Lung (tissue), 12 donors: ENCODE data around the gene RASAL2. TPM values are rescaled to one million over a fixed set of nuclear protein-coding genes. Genes with fewer than 3 reads are reported as not detected.

Source experiments
- ATAC-seq: fragments of 200-7000 bp; cut with Tn5 transposase; one replicate; pipeline ENCODE4 v1.9.1; 2020; ENCODE audit warnings: moderate number of reproducible peaks; ENCODE audit not compliant: insufficient read depth, low FRiP score
- DNase-seq, 3 donors: peaks; one replicate each; pipeline ENCODE4 v3.0.0-alpha.2; 2013 to 2017
- H3K27ac ChIP-seq, 2 donors: one replicate each; pipeline ENCODE4 v1.5.1; 2013; ENCODE audit warnings: mild to moderate bottlenecking in 2 of 2, moderate library complexity in 2 of 2, control low read depth in 1 of 2, inconsistent platforms in 1 of 2, low read depth in 1 of 2, low read length in 1 of 2
- H3K27me3 ChIP-seq, 3 donors: one replicate each; pipeline ENCODE4 v1.5.1; 2013; ENCODE audit warnings: low read length in 2 of 3; ENCODE audit not compliant: control insufficient read depth in 3 of 3, insufficient read depth in 3 of 3
- H3K36me3 ChIP-seq, 4 donors: one replicate each; pipeline ENCODE4 v1.5.1; 2013; ENCODE audit warnings: low read length in 4 of 4, mild to moderate bottlenecking in 1 of 4, moderate library complexity in 1 of 4; ENCODE audit not compliant: control insufficient read depth in 4 of 4, insufficient read depth in 4 of 4
- H3K4me1 ChIP-seq, 5 donors: one replicate each; pipeline ENCODE4 v1.5.1; 2013; ENCODE audit warnings: low read length in 5 of 5, mild to moderate bottlenecking in 2 of 5, moderate library complexity in 1 of 5; ENCODE audit not compliant: control insufficient read depth in 5 of 5, insufficient read depth in 5 of 5
- H3K4me3 ChIP-seq: one replicate; pipeline ENCODE4 v1.5.1; 2013; ENCODE audit warnings: mild to moderate bottlenecking, control low read depth, moderate library complexity
- H3K9ac ChIP-seq, 2 donors: one replicate each; pipeline ENCODE4 v1.5.1; 2013; ENCODE audit warnings: low read length in 2 of 2, control low read depth in 1 of 2; ENCODE audit not compliant: insufficient read depth in 1 of 2
- H3K9me3 ChIP-seq, 4 donors: one replicate each; pipeline ENCODE4 v1.5.1; 2013; ENCODE audit warnings: low read length in 3 of 4, mild to moderate bottlenecking in 1 of 4, moderate library complexity in 1 of 4; ENCODE audit not compliant: control insufficient read depth in 4 of 4, insufficient read depth in 3 of 4
- WGBS, 2 donors: extraction: QIAGEN DNeasy Blood & Tissue Kit; methylation state at CpG; one replicate each; pipeline ENCODE4 v1.1.7; 2013; 5-methylcytosine and 5-hydroxymethylcytosine counted together
- polyA plus RNA-seq, 2 donors: library from polyadenylated mRNA; stranded (reverse); fragments of 200-250 nt; gene quantifications; one replicate each; pipeline ENCODE4 v1.2.1, GENCODE V29; 2013
- total RNA-seq, 2 donors: library from RNA; depleted of rRNA in 1 of 2; stranded (reverse); fragments of >200 nt in 1 of 2; gene quantifications; one replicate each; pipeline ENCODE4 v1.2.1, GENCODE V29; 2014 to 2021
- TF ChIP-seq, protein P1 (sequence below): IDR thresholded peaks from 2 replicates; pipeline ENCODE4 v1.5.1; 2012; ENCODE audit warnings: mild to moderate bottlenecking; ENCODE audit errors: control extremely low read depth, extremely low read depth
- donor health status: control.
- donor health status: control.
- donor health status: Bipolar disorder and iron deficiency.
- donor health status: healthy.
- donor health status: DM: yes; HTN: yes; CAD: no.

Gene RASAL2
- total and polyA plus RNA-seq, 4 donors: 4.9 to 34.8 (median 15.8) TPM

DNA sequence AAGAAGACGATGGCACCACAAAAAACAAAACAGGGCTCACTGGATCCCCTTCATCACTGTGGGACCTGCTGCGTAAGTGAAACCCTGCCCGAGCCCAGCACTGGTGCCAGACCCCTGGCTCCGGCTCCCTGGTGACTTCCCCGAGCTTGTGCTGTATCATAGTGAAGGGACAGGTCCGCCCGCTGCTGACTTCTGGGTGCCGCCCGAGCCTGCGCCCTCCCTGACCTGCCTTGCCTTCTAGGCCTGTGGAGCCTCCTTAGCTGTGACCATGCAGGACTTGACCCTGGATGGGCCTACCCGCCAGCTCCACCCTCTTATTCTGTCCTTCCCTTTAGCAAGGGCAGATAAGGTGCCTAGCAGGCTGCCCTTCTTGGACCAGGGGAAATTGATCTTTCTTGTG, 426.9 kb downstream of the RASAL2 start:
- ATAC-seq (no peak), DNase-seq (no peak)
- H3K4me1 ChIP-seq: no peaks in the 10 kb centered on the region
- no peak overlapping the region for H3K27ac ChIP-seq
- no peaks in the 10 kb centered on the region for H3K27me3 ChIP-seq
- no peaks in the 10 kb centered on the region for H3K9me3 ChIP-seq
- no peaks in the 10 kb centered on the region for H3K36me3 ChIP-seq
- TF ChIP-seq, protein P1, sequence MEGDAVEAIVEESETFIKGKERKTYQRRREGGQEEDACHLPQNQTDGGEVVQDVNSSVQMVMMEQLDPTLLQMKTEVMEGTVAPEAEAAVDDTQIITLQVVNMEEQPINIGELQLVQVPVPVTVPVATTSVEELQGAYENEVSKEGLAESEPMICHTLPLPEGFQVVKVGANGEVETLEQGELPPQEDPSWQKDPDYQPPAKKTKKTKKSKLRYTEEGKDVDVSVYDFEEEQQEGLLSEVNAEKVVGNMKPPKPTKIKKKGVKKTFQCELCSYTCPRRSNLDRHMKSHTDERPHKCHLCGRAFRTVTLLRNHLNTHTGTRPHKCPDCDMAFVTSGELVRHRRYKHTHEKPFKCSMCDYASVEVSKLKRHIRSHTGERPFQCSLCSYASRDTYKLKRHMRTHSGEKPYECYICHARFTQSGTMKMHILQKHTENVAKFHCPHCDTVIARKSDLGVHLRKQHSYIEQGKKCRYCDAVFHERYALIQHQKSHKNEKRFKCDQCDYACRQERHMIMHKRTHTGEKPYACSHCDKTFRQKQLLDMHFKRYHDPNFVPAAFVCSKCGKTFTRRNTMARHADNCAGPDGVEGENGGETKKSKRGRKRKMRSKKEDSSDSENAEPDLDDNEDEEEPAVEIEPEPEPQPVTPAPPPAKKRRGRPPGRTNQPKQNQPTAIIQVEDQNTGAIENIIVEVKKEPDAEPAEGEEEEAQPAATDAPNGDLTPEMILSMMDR: no peak
- no peak overlapping the region for H3K9ac ChIP-seq
- 92 to 94% methylated on average over 11 of the region's 11 CpGs for WGBS, 2 donors
- H3K4me3 ChIP-seq: no peak overlapping the region

GRCh38 chr1:178521241-178521640, 427.3 kb downstream of the RASAL2 start:
- H3K27ac ChIP-seq: no peak overlapping the region
- H3K9me3 ChIP-seq: no peaks in the 10 kb centered on the region
- TF ChIP-seq, protein P1: no peak
- ATAC-seq (no peak), DNase-seq (no peak)
- H3K4me3 ChIP-seq: no peak overlapping the region
- no peaks in the 10 kb centered on the region for H3K36me3 ChIP-seq
- 94 to 97% methylated on average over 4 of the region's 4 CpGs for WGBS, 2 donors
- no peaks in the 10 kb centered on the region for H3K27me3 ChIP-seq
- no peak overlapping the region for H3K9ac ChIP-seq
- H3K4me1 ChIP-seq: no peaks in the 10 kb centered on the region

DNA sequence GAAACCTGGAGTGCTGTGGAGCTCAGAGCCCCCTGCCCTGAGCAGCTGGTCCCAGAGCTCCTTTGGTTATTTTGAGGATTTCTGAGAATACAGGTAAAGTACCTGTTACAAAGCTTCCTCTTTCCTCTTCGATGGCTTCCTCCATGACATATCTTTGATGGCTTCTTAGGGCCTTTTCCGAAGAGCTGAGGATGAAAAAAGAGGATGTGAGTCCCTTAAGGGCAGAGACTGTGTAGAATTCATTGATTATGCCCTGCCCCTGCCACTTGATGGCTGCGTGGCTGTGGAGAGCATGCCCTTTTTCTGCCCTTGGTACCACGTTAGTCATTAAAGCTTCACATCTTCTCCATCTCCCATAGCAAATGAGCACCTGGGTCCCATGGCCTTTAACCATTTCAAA, 433.2 kb downstream of the RASAL2 start:
- H3K9me3 ChIP-seq: no peaks in the 10 kb centered on the region
- ATAC-seq (no peak), DNase-seq (no peak)
- H3K9ac ChIP-seq: no peak overlapping the region
- H3K27me3 ChIP-seq: no peaks in the 10 kb centered on the region
- no peak overlapping the region for H3K4me3 ChIP-seq
- TF ChIP-seq, protein P1: no peak
- H3K4me1 ChIP-seq: peaks cover 0 to 5% (median 0%) of the 10 kb centered on the region in 5 donors
- no peak overlapping the region for H3K27ac ChIP-seq
- WGBS, 2 donors: 89 to 92% methylated on average over 4 of the region's 4 CpGs
- H3K36me3 ChIP-seq: no peaks in the 10 kb centered on the region
